K562 (cell line): ENCODE measurements around the gene LAMA3. TPM values are rescaled to one million over a fixed set of nuclear protein-coding genes. Genes with fewer than 3 reads are reported as not detected.

ENCODE experiments used
- ATAC-seq: fragments of 200-7000 bp; cut with Tn5 transposase; 3 replicates; pipeline ENCODE4 v1.9.1; 2020; ENCODE audit warnings: moderate library complexity
- BruUV-seq: library from RNA; stranded (reverse); fragments of 400-500 nt; replicated peaks from 2 replicates; lab custom pipeline; 2021; lab: Mats Ljungman, UMichigan
- CTCF ChIA-PET: fragments of 300-600 bp; formaldehyde crosslinking; extraction: SDS; loops from one replicate; lab custom pipeline; 2021; ENCODE audit warnings: low intra/inter-chr PET ratio; lab: Yijun Ruan, JAX
- POLR2A ChIA-PET: fragments of 300-600, 350-650 bp; sonication (Branson Sonifier 250); formaldehyde crosslinking; extraction: SDS; loops from one replicate; lab custom pipeline; 2021; ENCODE audit warnings: antibody characterized with exemption, inconsistent platforms; lab: Yijun Ruan, JAX
- DNase-seq, 4 experiments: peaks; one replicate each; pipeline versions ENCODE4 v3.0.0 to v3.0.0-alpha.2; 2011 to 2018; ENCODE audit warnings: low spot score in 3 of 4, mixed read lengths in 3 of 4; ENCODE audit errors: extremely low read depth in 1 of 4
- FAIRE-seq: peaks from 2 replicates; lab custom pipeline; 2011; peaks lifted over from hg19 to GRCh38; lab: Jason Lieb, UNC
- H2AFZ ChIP-seq: 2 replicates; pipeline ENCODE4 v1.6.0; 2011; ENCODE audit warnings: low read depth, low read length, control low read depth, inconsistent platforms
- H3K27ac ChIP-seq: fragments of 200-600 bp; 3 replicates; pipeline ENCODE4 v1.8.0; 2011; ENCODE audit warnings: low read depth, mild to moderate bottlenecking, control low read depth, inconsistent platforms, low read length, moderate library complexity, mixed read lengths; ENCODE audit errors: extremely low read depth
- H3K27me3 ChIP-seq, 2 experiments: fragments of 300-600 bp in 1 of 2; 2 replicates in 1 of 2; 3 replicates in 1 of 2; pipeline versions ENCODE4 v1.6.0 to v1.8.0; 2011; ENCODE audit warnings: inconsistent platforms in 2 of 2, low read length in 2 of 2, mild to moderate bottlenecking in 1 of 2, mixed read lengths in 1 of 2, moderate library complexity in 1 of 2; ENCODE audit not compliant: control insufficient read depth in 2 of 2, insufficient read depth in 2 of 2
- H3K36me3 ChIP-seq: fragments of 300-600 bp; 3 replicates; pipeline ENCODE4 v1.8.0; 2011; ENCODE audit warnings: mild to moderate bottlenecking, low read length, inconsistent platforms; ENCODE audit not compliant: control insufficient read depth, insufficient read depth
- H3K4me1 ChIP-seq, 2 experiments: fragments of 200-600 bp in 1 of 2; replicated peaks in 1 of 2; 2 replicates in 1 of 2; 3 replicates in 1 of 2; pipeline versions ENCODE4 v1.5.1 to v1.8.0; 2011; ENCODE audit warnings: inconsistent platforms in 2 of 2, low read length in 2 of 2, mild to moderate bottlenecking in 1 of 2, mixed read lengths in 1 of 2, moderate library complexity in 1 of 2; ENCODE audit not compliant: control insufficient read depth in 2 of 2, insufficient read depth in 2 of 2
- H3K4me2 ChIP-seq: 2 replicates; pipeline ENCODE4 v1.6.1; 2011; ENCODE audit warnings: low read length, control low read depth, inconsistent platforms, mixed read lengths; ENCODE audit not compliant: insufficient read depth
- H3K4me3 ChIP-seq: fragments of 200-600 bp; sonication (generic), shearing (Covaris generic); 2 replicates; pipeline ENCODE4 v1.5.1; 2016; ENCODE audit warnings: control low read depth, inconsistent platforms
- H3K79me2 ChIP-seq: fragments of 200-600 bp; 3 replicates; pipeline ENCODE4 v1.8.0; 2011; ENCODE audit warnings: low read length, inconsistent platforms; ENCODE audit not compliant: control insufficient read depth, insufficient read depth
- H3K9ac ChIP-seq, 2 experiments: 2 replicates each; pipeline versions ENCODE4 v1.6.0 to v1.6.1; 2011; ENCODE audit warnings: low read depth in 2 of 2, low read length in 2 of 2, control low read depth in 1 of 2, inconsistent platforms in 1 of 2, mild to moderate bottlenecking in 1 of 2, mixed read lengths in 1 of 2; ENCODE audit not compliant: insufficient read depth in 1 of 2
- H3K9me1 ChIP-seq: one replicate; pipeline ENCODE4 v1.6.0; 2011; ENCODE audit warnings: inconsistent platforms, mild to moderate bottlenecking, low read length, moderate library complexity; ENCODE audit not compliant: control insufficient read depth, insufficient read depth
- H3K9me3 ChIP-seq: replicated peaks from 2 replicates; pipeline ENCODE4 v1.5.1; 2011; ENCODE audit warnings: low read depth, low read length, inconsistent platforms; ENCODE audit not compliant: control insufficient read depth, insufficient read depth
- H4K20me1 ChIP-seq: replicated peaks from 2 replicates; pipeline ENCODE4 v1.6.1; 2011; ENCODE audit warnings: low read length, inconsistent platforms, mixed read lengths; ENCODE audit not compliant: control insufficient read depth, insufficient read depth
- ATF7 ChIP-seq: fragments of 450-650 bp; IDR thresholded peaks from 2 replicates; pipeline ENCODE4 v1.7.1; 2014; ENCODE audit warnings: mild to moderate bottlenecking, moderate library complexity
- RB1 ChIP-seq: fragments of 450-650 bp; IDR thresholded peaks from 2 replicates; pipeline ENCODE4 v1.6.1; 2017; ENCODE audit warnings: low read depth, mild to moderate bottlenecking
- SNRNP70 ChIP-seq: fragments of 200-400 bp; formaldehyde crosslinking; optimal IDR thresholded peaks from 2 replicates; pipeline ENCODE3; 2017; ENCODE audit warnings: low read depth, low read length
- TBL1XR1 ChIP-seq, 2 experiments: IDR thresholded peaks; 2 replicates each; pipeline ENCODE4 v1.6.1; 2012; ENCODE audit warnings: improper control_type of control experiment in 2 of 2, low read length in 2 of 2, mild to moderate bottlenecking in 1 of 2
- TCF3 ChIP-seq: sonication (generic); formaldehyde crosslinking; IDR thresholded peaks from 2 replicates; pipeline ENCODE4 v1.4.0; 2020; ENCODE audit warnings: mild to moderate bottlenecking, missing genetic modification reagents
- ZBTB7A ChIP-seq: IDR thresholded peaks from 2 replicates; pipeline ENCODE4 v1.6.1; 2011; ENCODE audit warnings: low read depth, mild to moderate bottlenecking, low read length, moderate library complexity, borderline replicate concordance; ENCODE audit not compliant: control insufficient read depth
- ZNF143 ChIP-seq: sonication (generic); formaldehyde crosslinking; IDR thresholded peaks from 2 replicates; pipeline ENCODE4 v1.9.0; 2022; ENCODE audit warnings: mild to moderate bottlenecking, missing genetic modification reagents
- ZNF695 ChIP-seq: fragments of 450-650 bp; formaldehyde crosslinking; IDR thresholded peaks from 2 replicates; pipeline ENCODE4 v1.4.0; 2020; ENCODE audit warnings: mild to moderate bottlenecking, moderate library complexity
- ZNF75A ChIP-seq: fragments of 450-650 bp; formaldehyde crosslinking; IDR thresholded peaks from 2 replicates; pipeline ENCODE4 v1.4.0; 2020; ENCODE audit warnings: mild to moderate bottlenecking
- WGBS: fragments of 100-300 bp; shearing (Covaris generic); methylation state at CpG from one replicate; pipeline ENCODE4 v1.1.6; 2016; ENCODE audit warnings: low coverage, mixed read lengths; ENCODE audit not compliant: insufficient coverage; ENCODE audit errors: missing lambda C conversion rate; 5-methylcytosine and 5-hydroxymethylcytosine counted together
- in situ Hi-C: fragments of 300-500 bp; cut with MboI; formaldehyde crosslinking; loops from 4 replicates; pipeline ENCODE4 v1.15.0; 2018; ENCODE audit warnings: inconsistent platforms, mixed read lengths
- intact Hi-C: fragments of 100-400 bp; cut with micrococcal nuclease; formaldehyde crosslinking; loops from 2 replicates; pipeline ENCODE4 v1.14.2; 2022
- polyA plus RNA-seq, 8 experiments: library from polyadenylated mRNA; depleted of rRNA in 4 of 8; stranded (reverse) in 5 of 8; unstranded in 3 of 8; fragments of >200 nt; fragmentation: Nextera tagmentation in 2 of 8; fragmentation: Illumina TruSeq in 1 of 8; extraction: Ambion mirVana in 2 of 8; extraction: Trizol in 1 of 8; gene quantifications; 2 replicates each; pipeline versions ENCODE4 v1.2.1 to v1.2.3, GENCODE V29; 2011 to 2014; ENCODE audit warnings: inconsistent platforms in 1 of 8, missing spikeins in 1 of 8
- total RNA-seq, 7 experiments: library from RNA; depleted of rRNA in 6 of 7; stranded (reverse); fragments of >200 nt in 6 of 7; fragmentation: Illumina TruSeq in 2 of 7; extraction: Trizol in 2 of 7; gene quantifications; 2 replicates each; pipeline versions ENCODE4 v1.2.1 to v1.2.3, GENCODE V29; 2011 to 2021; ENCODE audit warnings: low replicate concordance in 1 of 7
- TF ChIP-seq, protein P1 (sequence below), 2 experiments: IDR thresholded peaks in 1 of 2; conservative IDR thresholded peaks in 1 of 2; 2 replicates each; pipeline ENCODE4 v1.6.1; 2016; ENCODE audit warnings: low read depth in 2 of 2, mild to moderate bottlenecking in 1 of 2, missing compliant biosample characterization in 1 of 2, missing genetic modification characterization in 1 of 2, moderate library complexity in 1 of 2

The LAMA3 gene
- total and polyA plus RNA-seq, 9 of the 15 experiments (the other 6 are each of a cell fraction or from before 2014, with no cell fraction given), result 0.07 TPM; not detected in 8

DNA sequence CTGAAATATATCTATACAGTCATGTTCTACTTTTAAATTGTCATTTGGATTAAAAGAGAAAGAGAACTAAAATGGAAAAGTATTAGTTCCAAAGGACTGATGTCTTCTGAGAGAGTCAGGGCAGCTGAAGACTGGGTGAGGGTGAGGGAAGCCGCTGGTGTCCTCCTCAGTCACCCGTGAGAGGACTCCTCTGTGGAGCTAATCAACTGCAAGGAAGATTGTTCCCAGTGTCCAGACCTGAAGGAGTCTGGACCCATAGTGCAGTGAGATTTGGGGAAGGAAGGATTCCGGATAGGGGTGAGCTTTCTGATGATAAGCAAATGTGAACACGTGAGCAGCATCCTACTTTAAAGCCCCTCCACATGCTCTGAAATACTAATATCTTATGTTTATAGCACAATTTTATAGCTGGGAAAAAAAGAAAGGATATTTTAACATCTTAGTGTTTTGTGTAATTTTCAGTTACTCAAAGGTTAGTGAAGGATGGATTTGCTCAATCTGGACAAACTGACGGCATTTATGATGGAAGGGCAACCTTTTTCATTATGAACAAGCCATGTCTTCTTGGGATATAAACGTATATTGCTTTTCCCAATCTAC, 190.8 kb downstream of the LAMA3 start:
- no peaks in the 10 kb centered on the region for H3K36me3 ChIP-seq
- H3K9ac ChIP-seq, result no peak overlapping the region
- no peaks in the 10 kb centered on the region for H4K20me1 ChIP-seq
- H3K4me1 ChIP-seq, result no peaks in the 10 kb centered on the region
- ATAC-seq (no peak), FAIRE-seq (no peak), DNase-seq (no peak)
- no peaks in the 10 kb centered on the region for H3K79me2 ChIP-seq
- intact Hi-C loops, result no loop called here
- in situ Hi-C loops, result no loop called here
- BruUV-seq, result no TSS peak
- CTCF ChIA-PET, result no interaction called here
- TF ChIP-seq TBL1XR1 (IDR thresholded peaks at IDR 0.05; ENCODE audit: low read length in 2 of 2) (no peak), ZNF695 (CRISPR knock-in tag) (no peak), ZNF75A (CRISPR knock-in tag) (no peak)
- H3K9me3 ChIP-seq, result no peaks in the 10 kb centered on the region
- H3K4me3 ChIP-seq, result no peak overlapping the region
- H3K27ac ChIP-seq, result no peak overlapping the region
- H3K4me2 ChIP-seq, result no peak overlapping the region
- H2AFZ ChIP-seq, result no peak overlapping the region
- no peaks in the 10 kb centered on the region for H3K9me1 ChIP-seq
- POLR2A ChIA-PET, result interaction anchor here (0.6 kb wide), 1 partner anchor 21 kb away, joined by 3 read pairs; no protein-coding TSS in a partner anchor
- H3K27me3 ChIP-seq, result peaks cover 8 to 32% of the 10 kb centered on the region in 2 experiments; a peak in 4 of 5 replicates
- 0% methylated on average over 6 of the region's 6 CpGs for WGBS

DNA sequence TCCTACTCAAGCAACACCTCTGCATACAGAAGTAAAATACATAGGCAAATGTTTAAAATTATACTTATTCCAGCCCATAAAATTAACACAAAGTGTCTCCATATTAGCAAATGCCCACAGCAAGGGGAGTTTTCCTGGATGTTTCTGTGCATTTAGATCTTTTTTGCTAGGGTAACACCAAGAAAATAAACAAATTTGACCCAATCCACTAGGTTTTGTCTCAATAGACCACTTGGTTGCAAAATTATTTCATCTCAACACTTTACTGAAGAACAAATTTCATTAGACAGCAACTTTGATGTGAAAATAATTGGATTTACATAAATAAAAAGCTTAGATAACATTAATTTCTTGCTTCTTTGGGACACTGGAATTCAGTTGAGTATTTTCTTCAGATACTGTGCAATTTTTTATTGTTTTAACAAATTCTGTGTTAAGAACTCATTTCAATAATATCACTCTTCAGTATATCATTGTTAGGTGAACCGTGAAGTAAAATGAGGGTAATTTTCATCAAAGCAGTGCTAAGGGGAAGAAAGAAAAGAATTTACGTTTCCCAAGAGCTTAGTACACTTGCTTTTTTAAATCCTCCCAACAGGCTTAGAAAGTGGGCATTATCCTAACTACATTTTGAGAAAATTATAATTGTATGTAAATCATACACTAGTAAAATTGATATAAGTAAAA, 191.8 kb downstream of the LAMA3 start:
- no TSS peak for BruUV-seq
- Histone ChIP-seq H3K9me3 (no peaks in the 10 kb centered on the region), H3K79me2 (no peaks in the 10 kb centered on the region), H3K4me1 (no peaks in the 10 kb centered on the region), H3K27ac (no peak overlapping the region), H3K36me3 (no peaks in the 10 kb centered on the region), H4K20me1 (no peaks in the 10 kb centered on the region), H3K27me3 (peaks cover 8 to 32% of the 10 kb centered on the region in 2 experiments; a peak in 4 of 5 replicates), H3K9me1 (no peaks in the 10 kb centered on the region), H3K9ac (no peak overlapping the region), H3K4me3 (no peak overlapping the region), H3K4me2 (no peak overlapping the region), H2AFZ (no peak overlapping the region)
- FAIRE-seq (no peak), DNase-seq (no peak), ATAC-seq (no peak)
- ChIA-PET POLR2A (interaction anchor here (0.6 kb wide), 1 partner anchor 103 kb away, joined by 3 read pairs; no protein-coding TSS in a partner anchor), CTCF (no interaction called here)
- in situ Hi-C loops (no loop called here), intact Hi-C loops (no loop called here)
- 0% methylated on average over 2 of the region's 2 CpGs for WGBS
- TF ChIP-seq, protein P1, sequence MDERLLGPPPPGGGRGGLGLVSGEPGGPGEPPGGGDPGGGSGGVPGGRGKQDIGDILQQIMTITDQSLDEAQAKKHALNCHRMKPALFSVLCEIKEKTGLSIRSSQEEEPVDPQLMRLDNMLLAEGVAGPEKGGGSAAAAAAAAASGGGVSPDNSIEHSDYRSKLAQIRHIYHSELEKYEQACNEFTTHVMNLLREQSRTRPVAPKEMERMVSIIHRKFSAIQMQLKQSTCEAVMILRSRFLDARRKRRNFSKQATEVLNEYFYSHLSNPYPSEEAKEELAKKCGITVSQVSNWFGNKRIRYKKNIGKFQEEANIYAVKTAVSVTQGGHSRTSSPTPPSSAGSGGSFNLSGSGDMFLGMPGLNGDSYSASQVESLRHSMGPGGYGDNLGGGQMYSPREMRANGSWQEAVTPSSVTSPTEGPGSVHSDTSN (CRISPR knock-in tag; IDR thresholded peaks at IDR 0.05; ENCODE audit: low read depth), result no peak
- TF ChIP-seq, protein P1 (tag; conservative IDR thresholded peaks at IDR 0.05; ENCODE audit: low read depth), result no peak
- TF ChIP-seq ZNF143 (CRISPR knock-in tag), result no peak
- no peak for TF ChIP-seq SNRNP70
- no peak for TF ChIP-seq ZBTB7A
- TF ChIP-seq RB1, result no peak
- TF ChIP-seq ATF7, result no peak
- TF ChIP-seq TCF3, result no peak
